GM18505 (cell line): ENCODE data around the gene PGAP2.

Source experiments
- ATAC-seq: cut with Tn5 transposase; IDR thresholded peaks from one replicate; pipeline ENCODE4 v1.9.1; 2021; ENCODE audit not compliant: unreplicated experiment
- POLR2A ChIP-seq: IDR thresholded peaks from 4 replicates; pipeline ENCODE4 v1.6.1; 2011; ENCODE audit warnings: borderline replicate concordance; ENCODE audit not compliant: insufficient read depth, insufficient read length; ENCODE audit errors: extremely low read depth

The PGAP2 gene

DNA sequence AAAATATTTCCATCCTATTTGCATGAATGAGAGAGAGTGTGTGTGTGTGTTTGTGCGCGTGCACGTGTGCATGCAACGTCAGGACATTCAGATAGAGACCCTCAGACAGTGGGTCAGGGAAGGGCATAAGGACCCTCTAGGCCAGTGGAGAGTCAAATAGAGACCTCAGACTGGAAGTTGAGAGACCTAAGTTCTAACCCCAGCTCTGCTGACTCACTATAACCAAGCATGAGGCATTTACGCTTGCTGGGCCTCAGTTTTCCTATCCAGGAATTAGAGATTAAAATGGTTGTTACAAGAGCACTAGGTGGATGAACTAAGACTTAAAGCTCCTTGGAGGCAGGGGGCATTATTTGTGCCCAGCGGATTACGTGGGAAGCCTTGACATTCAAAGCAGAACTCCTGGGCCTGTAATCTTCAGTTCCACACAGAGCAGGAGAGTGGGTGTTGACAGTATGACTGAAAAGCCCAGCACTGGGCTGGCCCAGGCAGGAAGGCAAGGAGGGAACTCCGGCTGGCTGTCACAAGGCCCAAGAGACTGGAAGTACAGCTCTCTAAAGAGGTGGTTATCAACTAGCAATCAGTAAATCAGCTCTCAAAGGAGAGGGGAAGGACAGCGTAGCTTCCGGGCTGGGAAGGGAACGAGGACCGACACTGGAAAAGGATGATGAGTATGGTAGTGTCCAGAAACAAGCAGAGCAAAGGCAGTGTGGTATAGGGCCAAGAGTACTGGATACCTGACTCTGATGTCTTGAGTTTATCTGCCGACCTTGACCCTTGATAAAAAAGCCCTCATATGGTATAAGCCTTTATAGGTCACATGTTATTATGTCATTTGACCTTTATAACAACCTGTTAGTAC lies 23.2 kb downstream of the PGAP2 start:
- no peak for TF ChIP-seq POLR2A
- no peak for ATAC-seq

DNA sequence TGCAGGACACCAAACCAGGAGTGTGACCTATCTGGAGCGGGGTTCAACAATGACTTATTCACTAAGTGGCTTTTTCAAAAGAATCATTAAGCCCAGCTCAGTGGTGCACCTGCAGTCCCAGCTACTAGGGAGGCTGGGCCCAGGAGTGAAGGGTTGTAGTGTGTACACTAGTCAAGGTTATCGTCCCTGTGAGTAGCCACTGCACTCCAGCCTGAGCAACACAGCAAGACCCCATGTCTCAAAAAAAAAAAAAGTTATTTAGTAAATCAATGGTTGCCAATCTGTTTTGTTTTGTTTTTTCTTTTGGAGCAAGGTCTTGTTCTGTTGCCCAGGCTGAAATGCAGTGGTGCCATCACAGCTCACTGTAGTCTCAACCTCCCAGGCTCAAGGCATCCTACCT lies 24.5 kb downstream of the PGAP2 start:
- no peak for TF ChIP-seq POLR2A
- ATAC-seq, result no peak

DNA sequence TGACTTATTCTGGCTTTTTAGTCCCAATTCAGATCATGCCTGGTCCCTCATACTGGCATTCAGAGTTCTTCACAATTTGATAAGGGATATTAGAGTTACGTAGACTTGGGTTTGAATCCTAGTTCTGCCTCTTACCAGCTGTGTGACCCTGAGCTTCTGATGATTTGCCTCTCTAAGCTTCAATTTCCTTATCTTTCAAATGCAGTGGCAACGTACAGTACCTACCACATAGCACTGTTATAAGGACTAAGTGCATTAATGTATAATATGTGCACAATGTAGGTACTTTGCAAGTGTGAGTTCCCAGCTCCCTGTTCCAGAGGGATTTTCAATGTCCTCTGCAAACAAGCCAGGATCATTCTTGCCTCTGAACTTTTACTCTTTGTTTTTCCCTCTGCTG lies 25.1 kb downstream of the PGAP2 start:
- no peak for ATAC-seq
- TF ChIP-seq POLR2A, result no peak

DNA sequence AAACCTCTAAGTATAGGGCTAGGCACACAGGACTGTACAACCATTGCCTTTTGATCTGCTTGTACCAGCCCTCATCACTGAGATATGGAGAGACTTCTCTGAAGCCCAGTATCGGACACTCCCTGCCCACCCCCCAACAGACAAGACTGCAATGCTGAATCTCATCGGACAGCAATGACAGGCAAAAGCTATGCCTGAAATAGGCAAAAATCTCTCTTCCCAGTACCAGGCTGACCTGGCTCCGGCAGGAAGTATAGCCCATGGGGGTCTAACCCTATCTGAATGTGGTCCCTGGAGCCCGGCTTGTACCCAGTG lies 25.9 kb downstream of the PGAP2 start:
- no peak for ATAC-seq

DNA sequence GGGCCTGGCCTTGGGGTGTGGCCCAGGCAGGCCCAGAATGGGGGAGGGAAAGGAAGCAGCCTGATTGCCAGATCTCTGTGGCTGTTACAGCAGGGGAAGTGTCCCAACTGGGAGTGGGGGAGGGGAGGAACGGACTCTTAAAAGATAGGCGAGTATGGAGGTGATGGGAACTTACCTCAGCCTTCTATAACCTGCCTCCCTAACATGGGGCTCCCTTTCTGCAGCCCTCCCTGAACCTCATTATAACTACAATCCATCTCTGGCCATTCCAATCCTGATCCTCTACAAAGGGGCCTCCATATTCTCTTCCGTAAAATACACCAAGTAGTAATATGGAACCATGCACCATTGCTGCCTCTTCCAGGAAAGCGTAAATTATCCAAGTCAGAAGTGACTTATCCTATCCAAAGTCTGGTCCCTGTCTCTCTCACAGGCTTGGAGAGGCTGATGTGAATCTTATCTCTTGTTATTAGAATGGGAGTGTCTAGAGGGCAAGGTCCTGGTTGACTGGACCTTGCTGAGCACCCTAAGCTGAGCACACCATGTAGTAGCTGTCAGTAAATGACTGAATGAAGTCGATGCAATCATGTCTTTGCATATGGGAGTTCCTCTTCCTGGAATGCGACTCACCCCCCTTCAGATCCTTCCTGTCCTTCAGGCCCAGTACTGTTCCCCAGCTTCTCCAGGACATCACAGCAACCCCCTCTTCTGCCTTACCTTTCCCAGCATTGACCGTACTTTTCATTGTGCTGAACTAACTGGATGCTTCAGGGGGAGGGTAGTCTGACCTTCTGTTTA lies 26.5 kb downstream of the PGAP2 start:
- TF ChIP-seq POLR2A, result no peak
- ATAC-seq, result no peak

More for the DNA sequence above, 25.9 kb downstream of the PGAP2 start:
- no peak for TF ChIP-seq POLR2A

DNA sequence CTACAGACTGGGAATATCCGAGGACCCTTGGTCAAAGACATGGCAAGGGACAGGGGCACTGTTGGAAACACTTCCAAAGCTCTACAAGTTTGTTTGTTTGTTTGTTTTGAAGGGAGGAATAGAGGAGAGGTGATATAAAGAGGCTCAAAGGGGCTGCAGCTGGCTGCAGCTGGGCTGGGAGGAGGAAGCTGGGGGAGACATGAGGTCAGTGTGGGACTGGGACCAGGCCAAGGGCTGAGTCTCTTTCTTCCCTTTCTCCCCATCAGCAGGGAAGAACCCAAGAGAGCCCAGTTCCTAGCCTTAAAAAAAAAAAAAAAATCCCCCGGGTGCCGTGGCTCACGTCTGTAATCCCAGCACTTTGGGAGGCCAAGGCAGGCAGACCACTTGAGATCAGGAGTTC lies 27.4 kb downstream of the PGAP2 start:
- no peak for TF ChIP-seq POLR2A
- ATAC-seq, result no peak

DNA sequence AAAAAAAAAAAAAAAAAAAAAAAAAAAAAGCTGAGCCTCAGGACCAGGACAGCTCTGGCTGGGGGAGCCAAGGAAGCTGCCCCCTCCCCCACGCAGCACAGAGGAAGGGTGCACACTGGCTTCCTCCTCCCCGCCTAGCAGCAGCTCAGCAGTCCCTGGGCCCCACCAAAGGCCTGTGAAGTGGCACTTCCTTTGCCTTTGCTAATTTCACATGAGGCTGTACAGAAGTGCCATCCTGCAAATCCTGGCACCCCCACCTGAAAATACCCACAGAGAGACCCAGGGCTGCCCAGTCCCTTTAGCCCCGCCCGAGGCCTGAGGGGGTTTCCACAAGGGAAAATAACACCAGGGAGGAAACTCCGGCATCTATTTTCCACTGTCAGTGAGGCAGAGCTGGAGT lies 28.5 kb downstream of the PGAP2 start:
- ATAC-seq, result no peak
- peak; percentile 31 for TF ChIP-seq POLR2A

DNA sequence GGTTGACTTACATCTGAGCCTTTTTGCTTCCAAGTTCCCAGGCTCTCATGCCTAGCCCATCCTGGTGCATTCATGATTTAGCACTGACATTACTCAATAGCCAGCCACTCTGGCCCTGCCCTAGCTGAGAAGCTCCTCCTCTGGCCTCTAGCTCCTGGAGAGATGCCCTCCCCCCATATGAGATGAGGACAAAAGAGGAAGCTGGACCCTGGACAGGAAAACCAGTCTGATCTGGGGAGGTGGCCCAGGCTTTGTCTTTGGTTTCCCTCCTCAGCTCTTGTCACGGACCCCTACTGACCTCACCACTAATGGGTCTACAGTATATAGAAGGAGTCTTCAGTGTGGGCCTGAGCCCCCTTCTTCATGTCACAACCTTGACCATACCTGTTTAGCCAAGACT lies 29.4 kb downstream of the PGAP2 start:
- TF ChIP-seq POLR2A, result no peak
- no peak for ATAC-seq

DNA sequence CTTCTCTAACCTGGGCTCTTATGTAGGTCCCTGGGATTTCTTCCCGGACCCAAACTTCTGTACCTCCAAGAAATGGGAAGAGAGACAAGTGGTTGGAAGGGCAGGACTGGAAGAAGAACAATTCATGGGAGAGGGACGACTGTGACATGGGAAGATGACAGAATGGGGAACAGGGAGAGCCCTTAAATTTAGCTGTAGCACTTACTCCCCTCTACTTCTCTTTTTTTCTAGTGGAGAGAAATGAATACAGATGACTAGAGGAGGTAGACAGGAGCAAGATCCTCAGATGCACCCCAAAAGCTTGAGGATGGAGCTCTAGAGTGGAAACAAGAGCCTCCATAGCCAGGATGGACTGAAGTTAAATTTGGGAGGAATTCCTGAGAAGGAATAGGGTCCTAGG lies 30.1 kb downstream of the PGAP2 start:
- no peak for TF ChIP-seq POLR2A
- no peak for ATAC-seq

DNA sequence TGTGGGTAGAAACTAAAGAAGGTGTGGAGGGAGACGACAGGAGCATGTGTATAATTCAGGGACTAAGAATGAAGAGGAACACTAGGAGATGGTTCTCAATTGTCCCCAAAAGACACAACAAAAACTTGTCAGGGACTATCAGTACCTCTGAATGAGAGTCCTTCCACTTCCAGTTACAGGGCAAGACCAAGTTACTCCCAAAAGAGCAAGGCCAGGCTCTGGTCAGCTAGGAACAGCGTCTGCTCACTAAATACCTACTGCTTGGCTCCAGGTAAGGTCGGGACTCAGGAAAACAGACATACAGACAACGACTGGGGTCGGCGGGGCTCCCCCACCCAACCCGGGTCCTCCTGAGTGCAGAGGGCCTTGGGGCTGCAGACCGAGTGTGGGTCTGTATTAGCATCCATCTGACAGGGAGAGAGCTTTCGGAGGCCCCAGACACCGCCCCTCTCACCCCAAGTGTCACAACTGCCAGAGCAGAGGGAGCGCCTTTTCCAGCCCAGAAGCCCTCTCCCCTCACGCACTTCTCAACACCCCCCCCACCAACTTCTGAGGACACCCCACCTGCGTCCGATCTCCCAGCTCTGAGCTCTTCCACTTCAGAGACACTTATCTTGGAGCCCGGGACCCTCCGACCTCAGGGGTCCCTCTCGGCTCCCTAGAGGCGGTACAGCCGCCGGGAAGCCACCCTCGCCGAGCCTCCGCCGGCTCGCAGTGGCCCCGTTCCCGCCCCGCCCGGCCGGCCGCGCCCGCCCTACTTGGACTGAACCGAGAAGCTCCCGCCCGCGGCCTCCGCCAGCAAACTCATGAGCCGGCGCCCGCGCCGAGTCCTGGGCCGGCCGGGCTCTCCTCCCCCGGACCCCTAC lies 31.9 kb downstream of the PGAP2 start:
- ATAC-seq, result peak; percentile 2
- no peak for TF ChIP-seq POLR2A

DNA sequence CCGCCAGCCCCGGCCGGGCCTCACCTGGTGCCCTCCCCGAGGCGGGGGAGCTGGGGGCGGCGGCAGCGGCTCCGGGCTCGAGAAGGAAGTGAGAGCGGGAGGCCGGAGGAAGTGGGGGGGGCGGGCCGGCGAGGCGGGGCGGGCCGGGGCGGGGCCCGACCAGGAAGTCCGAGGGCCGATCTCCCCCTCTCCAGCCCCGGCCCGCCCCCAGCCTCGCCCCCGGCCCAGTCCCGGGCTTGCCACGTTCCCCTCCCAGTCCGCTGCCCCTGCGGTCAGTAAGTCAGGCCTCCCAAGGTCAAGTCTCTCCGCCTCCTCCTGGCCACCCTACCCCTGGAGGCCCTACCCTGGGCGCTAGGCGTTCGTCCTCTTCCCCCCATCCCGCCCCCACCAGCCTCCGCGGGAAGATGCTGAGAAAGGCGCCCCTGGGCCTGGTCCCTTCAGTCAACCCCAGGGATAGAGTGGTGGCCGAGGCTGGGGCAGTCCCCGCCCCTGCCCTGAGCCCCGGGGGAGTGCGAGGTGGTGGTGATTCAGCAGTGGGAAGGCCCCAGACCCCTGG lies 32.6 kb downstream of the PGAP2 start, which contains the start of gene RHOG:
Gene RHOG, minus strand, starts transcription at position 90 of the 556 bp plus-strand sequence. CDS start 12,821 bp downstream, outside the sequence.
- ATAC-seq, result peak; percentile 43
- TF ChIP-seq POLR2A, result peak; percentile 66

DNA sequence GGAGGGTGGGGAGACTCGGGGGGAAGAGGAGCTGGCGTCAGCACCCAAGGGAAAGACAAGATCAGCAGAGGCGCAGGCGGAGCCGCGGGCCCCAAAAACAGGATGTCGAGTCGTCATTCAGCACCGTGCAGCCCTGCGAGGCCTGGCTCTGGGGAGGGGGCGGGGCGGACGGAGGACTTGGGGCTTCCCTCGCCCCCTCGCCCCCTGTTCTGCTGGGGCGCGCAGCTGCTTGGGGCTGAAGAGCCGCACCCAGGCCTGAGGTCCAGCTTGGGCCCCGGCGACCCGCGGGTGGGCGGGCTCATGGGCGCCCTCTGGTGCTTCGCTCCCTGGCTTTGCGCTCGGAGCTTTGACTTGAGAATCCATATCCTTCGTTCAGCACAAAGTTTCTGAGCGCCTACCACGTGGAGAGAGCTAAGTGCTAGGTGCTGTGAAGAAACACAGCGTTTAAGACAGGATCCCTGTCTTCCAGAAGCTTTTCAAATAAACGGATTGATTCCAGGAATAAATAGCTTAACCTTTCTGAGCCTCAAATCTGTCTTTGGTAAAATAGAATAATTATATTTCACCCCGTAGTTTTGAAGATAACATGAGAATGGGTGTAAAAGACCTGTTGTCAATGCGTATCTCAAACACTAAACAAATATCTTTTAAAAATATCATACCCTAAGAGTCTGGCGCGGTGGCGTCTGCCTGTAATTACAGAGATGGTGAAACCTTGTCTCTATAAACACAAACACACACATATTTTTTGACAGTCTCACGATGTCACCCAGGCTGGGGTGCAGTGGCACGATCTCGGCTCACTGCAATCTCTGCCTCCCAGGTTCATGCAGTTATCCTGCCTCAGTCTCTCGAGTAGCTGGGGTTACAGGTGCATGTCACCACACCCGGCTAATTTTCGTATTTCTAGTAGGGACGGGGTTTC lies 33.3 kb downstream of the PGAP2 start:
- ATAC-seq, result peak; percentile 55
- peak; percentile 51 for TF ChIP-seq POLR2A
